Measurements from ENCODE around the gene AP1S2.

AP1S2 gene

DNA sequence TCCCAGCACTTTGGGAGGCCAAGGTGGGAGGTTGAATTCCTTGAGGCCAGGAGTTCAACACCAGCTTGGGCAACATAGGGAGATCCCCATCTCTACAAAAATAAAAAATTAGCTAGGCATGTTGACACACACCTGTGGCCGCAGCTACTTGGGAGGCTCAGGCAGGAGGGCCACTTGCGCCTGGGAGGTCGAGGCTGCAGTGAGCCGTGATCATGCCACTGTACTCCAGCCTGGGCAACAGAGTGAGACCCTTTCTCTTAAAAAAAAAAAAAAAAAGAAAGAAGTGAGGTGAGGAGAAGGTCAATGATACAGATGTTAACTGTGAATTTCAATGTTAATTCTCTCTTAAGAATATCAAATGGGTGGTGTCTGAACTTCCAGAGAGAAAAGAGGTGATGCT is 15.1 kb upstream of the AP1S2 start:
- H3K4me3 ChIP-seq (ENCODE audit: low read depth, low read length), result no peak overlapping the region
- TF ChIP-seq, protein P1, sequence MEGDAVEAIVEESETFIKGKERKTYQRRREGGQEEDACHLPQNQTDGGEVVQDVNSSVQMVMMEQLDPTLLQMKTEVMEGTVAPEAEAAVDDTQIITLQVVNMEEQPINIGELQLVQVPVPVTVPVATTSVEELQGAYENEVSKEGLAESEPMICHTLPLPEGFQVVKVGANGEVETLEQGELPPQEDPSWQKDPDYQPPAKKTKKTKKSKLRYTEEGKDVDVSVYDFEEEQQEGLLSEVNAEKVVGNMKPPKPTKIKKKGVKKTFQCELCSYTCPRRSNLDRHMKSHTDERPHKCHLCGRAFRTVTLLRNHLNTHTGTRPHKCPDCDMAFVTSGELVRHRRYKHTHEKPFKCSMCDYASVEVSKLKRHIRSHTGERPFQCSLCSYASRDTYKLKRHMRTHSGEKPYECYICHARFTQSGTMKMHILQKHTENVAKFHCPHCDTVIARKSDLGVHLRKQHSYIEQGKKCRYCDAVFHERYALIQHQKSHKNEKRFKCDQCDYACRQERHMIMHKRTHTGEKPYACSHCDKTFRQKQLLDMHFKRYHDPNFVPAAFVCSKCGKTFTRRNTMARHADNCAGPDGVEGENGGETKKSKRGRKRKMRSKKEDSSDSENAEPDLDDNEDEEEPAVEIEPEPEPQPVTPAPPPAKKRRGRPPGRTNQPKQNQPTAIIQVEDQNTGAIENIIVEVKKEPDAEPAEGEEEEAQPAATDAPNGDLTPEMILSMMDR (IDR thresholded peaks at IDR 0.05; ENCODE audit: low read depth, low read length), result no peak

DNA sequence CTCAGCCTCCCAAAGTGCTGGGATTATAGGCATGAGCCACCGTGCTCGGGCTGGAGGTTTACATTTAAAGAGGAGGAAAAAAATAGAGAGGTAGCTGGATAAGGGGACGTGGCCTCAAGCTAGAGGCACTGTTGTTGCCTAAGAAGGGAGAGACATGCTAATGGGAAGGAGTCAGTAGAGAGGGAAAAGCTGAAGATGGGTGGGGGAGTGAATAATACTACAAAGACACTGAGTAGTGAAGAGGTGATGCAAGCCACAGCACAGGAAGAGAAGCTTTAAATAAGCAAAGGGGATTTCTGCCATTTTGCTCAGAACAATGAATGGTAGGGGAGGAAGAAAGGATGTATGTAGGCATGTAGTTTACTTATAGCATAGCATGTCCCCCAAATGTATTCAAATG is 11.5 kb upstream of the AP1S2 start:
- TF ChIP-seq, protein P1 (IDR thresholded peaks at IDR 0.05; ENCODE audit: low read depth, low read length), result no peak
- no peak overlapping the region for H3K4me3 ChIP-seq (ENCODE audit: low read depth, low read length)

DNA sequence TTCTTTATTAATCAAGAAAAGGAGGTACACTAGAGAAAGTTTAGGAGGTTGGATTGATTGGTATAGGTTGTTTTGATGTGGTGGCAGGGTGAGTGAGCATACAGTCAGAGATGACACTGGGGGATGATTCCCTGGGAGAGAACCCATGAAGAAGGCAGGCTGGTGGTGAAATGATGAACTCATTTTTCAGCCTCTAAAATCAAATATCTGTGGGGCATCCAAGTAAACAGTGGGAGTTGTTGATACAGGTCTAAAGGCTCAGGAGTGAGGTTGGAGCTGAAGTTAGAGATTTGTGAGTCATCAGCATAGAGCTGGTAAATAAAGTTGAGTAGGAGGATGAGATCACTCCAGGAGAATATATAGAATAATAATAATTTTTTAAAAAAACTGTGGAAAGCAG is 10.0 kb upstream of the AP1S2 start:
- no peak overlapping the region for H3K4me3 ChIP-seq (ENCODE audit: low read depth, low read length)
- TF ChIP-seq, protein P1 (IDR thresholded peaks at IDR 0.05; ENCODE audit: low read depth, low read length), result no peak

DNA sequence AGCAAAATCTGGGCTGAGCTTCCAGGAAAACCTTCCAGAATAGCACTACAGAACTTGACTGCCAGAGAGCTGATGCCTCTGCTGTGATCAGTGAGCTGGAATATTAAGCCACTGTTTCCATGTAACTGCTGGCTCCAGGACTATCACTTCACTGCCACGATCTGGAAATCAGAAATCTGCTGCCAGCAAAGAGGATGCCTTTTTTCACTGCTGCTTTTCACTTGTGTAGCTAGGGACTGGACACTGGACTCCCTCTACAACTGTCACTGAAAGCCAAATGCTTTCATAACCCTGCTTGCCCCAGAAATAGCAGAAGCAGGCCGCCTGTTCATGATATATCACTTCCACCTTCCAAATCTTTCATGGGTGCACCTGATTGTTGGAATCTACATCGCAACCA is 9.4 kb upstream of the AP1S2 start:
- TF ChIP-seq, protein P1 (IDR thresholded peaks at IDR 0.05; ENCODE audit: low read depth, low read length), result no peak
- H3K4me3 ChIP-seq (ENCODE audit: low read depth, low read length), result no peak overlapping the region

DNA sequence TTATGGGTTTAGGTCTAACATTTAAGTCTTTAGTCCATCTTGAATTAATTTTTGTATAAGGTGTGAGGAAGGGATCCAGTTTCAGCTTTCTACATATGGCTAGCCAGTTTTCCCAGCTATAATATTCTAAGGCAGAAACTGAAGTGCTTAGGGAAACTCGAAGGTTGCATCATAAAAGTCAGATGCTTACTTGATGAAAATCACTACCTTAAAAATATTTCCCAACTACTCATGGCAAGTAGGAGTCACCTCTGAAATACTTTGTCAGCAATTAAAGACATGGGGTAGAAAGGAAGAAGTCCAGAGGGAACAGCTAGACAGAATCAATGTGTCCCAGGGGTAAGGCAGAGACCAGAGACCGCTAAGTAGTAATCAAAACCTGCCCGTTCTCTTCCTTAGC is 6.3 kb upstream of the AP1S2 start:
- TF ChIP-seq, protein P1 (IDR thresholded peaks at IDR 0.05; ENCODE audit: low read depth, low read length), result no peak
- no peak overlapping the region for H3K4me3 ChIP-seq (ENCODE audit: low read depth, low read length)

DNA sequence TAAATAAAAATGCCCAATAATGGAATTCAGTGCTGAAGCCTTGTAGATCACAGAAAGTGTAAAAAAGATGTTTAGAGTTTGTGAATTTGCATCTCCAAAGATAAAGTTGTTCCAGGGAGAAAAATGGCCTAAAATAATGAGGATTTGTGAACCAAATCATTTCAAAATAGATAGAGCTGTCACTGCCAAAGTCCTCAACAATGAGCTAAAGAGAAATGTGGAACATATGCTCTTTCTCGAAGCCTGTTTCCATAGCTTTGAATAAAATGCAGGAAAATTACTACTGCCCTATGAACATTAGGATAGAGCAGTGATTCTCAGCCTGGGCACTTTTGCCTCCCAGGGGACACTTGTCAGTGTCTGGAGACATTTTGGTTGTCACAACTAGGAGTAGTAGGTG is 3.4 kb upstream of the AP1S2 start:
- TF ChIP-seq, protein P1 (IDR thresholded peaks at IDR 0.05; ENCODE audit: low read depth, low read length), result no peak
- H3K4me3 ChIP-seq (ENCODE audit: low read depth, low read length), result no peak overlapping the region

DNA sequence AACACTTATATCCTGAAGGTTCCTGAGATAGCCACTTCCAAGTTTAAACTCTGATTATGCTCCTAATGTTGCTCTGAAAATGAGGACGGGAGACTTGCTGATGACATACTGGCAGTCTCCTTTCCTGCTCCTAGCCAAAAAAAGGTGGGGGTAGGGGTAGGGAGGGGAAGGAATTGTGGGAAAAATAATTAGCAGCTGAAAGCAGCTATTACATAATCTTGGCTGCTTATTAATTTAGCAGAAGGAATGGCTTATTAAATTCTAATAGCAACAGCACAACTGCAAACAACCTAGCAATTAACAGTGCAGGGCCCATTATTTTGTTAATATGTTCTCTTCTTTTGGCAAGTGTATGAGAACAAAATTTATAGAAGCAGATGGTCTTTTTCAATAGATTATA is 2.0 kb upstream of the AP1S2 start:
- no peak overlapping the region for H3K4me3 ChIP-seq (ENCODE audit: low read depth, low read length)
- TF ChIP-seq, protein P1 (IDR thresholded peaks at IDR 0.05; ENCODE audit: low read depth, low read length), result no peak
